NT2/D1 (cell line): ENCODE data around the gene PACS1.

ENCODE experiments used
- YY1 ChIP-seq: IDR thresholded peaks from 2 replicates; pipeline ENCODE4 v1.6.1; 2011; ENCODE audit not compliant: insufficient read length, insufficient read depth
- ZNF274 ChIP-seq: IDR thresholded peaks from 2 replicates; pipeline ENCODE4 v1.6.1; 2011; ENCODE audit warnings: mild to moderate bottlenecking, low read depth, low read length

GRCh38 chr11:66243782-66244535 lies 173.9 kb downstream of the PACS1 start:
- TF ChIP-seq ZNF274, result no peak
- TF ChIP-seq YY1, result no peak
